B cell (primary cell): Measurements from ENCODE around the gene NPPB.

ENCODE experiments used
- CTCF ChIP-seq: fragments of 200-600 bp; IDR thresholded peaks from one replicate; pipeline ENCODE4 v1.8.0; 2022; ENCODE audit warnings: antibody characterized with exemption, mild to moderate bottlenecking
- EZH2 ChIP-seq: IDR thresholded peaks from 2 replicates; pipeline ENCODE4 v1.6.1; 2012; ENCODE audit warnings: borderline replicate concordance, low read depth, mild to moderate bottlenecking, moderate library complexity, low read length; ENCODE audit not compliant: insufficient read depth, poor library complexity, severe bottlenecking

- TF ChIP-seq EZH2 = no peak
- TF ChIP-seq CTCF = peak; percentile 86
Observed at GRCh38 chr1:11893907-11894251, 35.1 kb upstream of the NPPB start.
